OCI-LY7 (cell line): Measurements from ENCODE around the gene HECW1. TPM values are rescaled to one million over a fixed set of nuclear protein-coding genes. Genes with fewer than 3 reads are reported as not detected.

Experiments used
- BruUV-seq: library from RNA; stranded (reverse); fragments of 400-500 nt; replicated peaks from 2 replicates; lab custom pipeline; 2021; lab: Mats Ljungman, UMichigan
- CTCF ChIA-PET: fragments of 300-600 bp; sonication (Branson Sonifier 250); formaldehyde crosslinking; loops from one replicate; lab custom pipeline; 2022; ENCODE audit warnings: antibody characterized with exemption; ENCODE audit not compliant: unreplicated experiment; lab: Charles Lee
- POLR2A ChIA-PET: fragments of 300-600 bp; sonication (Branson Sonifier 250); formaldehyde crosslinking; loops from one replicate; lab custom pipeline; 2022; ENCODE audit warnings: antibody characterized with exemption; lab: Charles Lee
- DNase-seq: peaks from one replicate; pipeline ENCODE4 v3.0.0-alpha.2; 2015; ENCODE audit warnings: low spot score
- H2AFZ ChIP-seq: fragments of 200-600 bp; sonication (generic), shearing (Covaris generic); 2 replicates; pipeline ENCODE4 v1.6.1; 2014; ENCODE audit warnings: mild to moderate bottlenecking, antibody characterized with exemption, low read length, moderate library complexity
- H3K27ac ChIP-seq: fragments of 200-600 bp; sonication (generic); 2 replicates; pipeline ENCODE4 v1.5.1; 2014; ENCODE audit warnings: mixed run types, low read depth, mild to moderate bottlenecking, moderate library complexity, low read length, inconsistent platforms; ENCODE audit not compliant: poor library complexity, severe bottlenecking
- H3K36me3 ChIP-seq: fragments of 200-600 bp; sonication (generic); 2 replicates; pipeline ENCODE4 v1.6.1; 2014; ENCODE audit warnings: mild to moderate bottlenecking, antibody characterized with exemption, low read length, moderate library complexity, mixed read lengths; ENCODE audit not compliant: insufficient read depth
- H3K4me1 ChIP-seq: fragments of 200-600 bp; sonication (generic); 2 replicates; pipeline ENCODE4 v1.5.1; 2014; ENCODE audit warnings: mild to moderate bottlenecking, low read length; ENCODE audit not compliant: insufficient read depth, poor library complexity, severe bottlenecking
- H3K4me2 ChIP-seq: fragments of 200-600 bp; sonication (generic); 2 replicates; pipeline ENCODE4 v1.6.1; 2014; ENCODE audit warnings: mild to moderate bottlenecking, low read length
- H3K4me3 ChIP-seq: fragments of 200-600 bp; sonication (generic); 2 replicates; pipeline ENCODE4 v1.5.1; 2014; ENCODE audit warnings: mild to moderate bottlenecking, low read depth, low read length; ENCODE audit not compliant: poor library complexity, severe bottlenecking
- H3K79me2 ChIP-seq: fragments of 200-600 bp; sonication (generic); 2 replicates; pipeline ENCODE4 v1.6.1; 2016; ENCODE audit warnings: low read depth, mild to moderate bottlenecking, low read length, moderate library complexity, mixed read lengths; ENCODE audit not compliant: insufficient read depth
- H3K9me2 ChIP-seq: fragments of 200-600 bp; sonication (generic); 2 replicates; pipeline ENCODE4 v1.6.1; 2016; ENCODE audit warnings: mild to moderate bottlenecking, low read length, mixed read lengths; ENCODE audit not compliant: insufficient read depth
- H3K9me3 ChIP-seq: fragments of 200-600 bp; sonication (generic); 2 replicates; pipeline ENCODE4 v1.6.1; 2014; ENCODE audit warnings: mild to moderate bottlenecking, mixed run types, low read length, mixed read lengths
- H4K20me1 ChIP-seq: fragments of 200-600 bp; sonication (generic); 2 replicates; pipeline ENCODE4 v1.6.1; 2014; ENCODE audit warnings: mild to moderate bottlenecking, antibody characterized with exemption, low read length, moderate library complexity, mixed read lengths; ENCODE audit not compliant: insufficient read depth
- EZH2phosphoT487 ChIP-seq: fragments of 200-600 bp; sonication (generic); IDR thresholded peaks from 2 replicates; pipeline ENCODE4 v1.6.1; 2018; ENCODE audit warnings: low read depth, borderline replicate concordance, mild to moderate bottlenecking, mixed run types, antibody characterized with exemption, low read length, moderate library complexity, mixed read lengths
- intact Hi-C: fragments of 100-400 bp; cut with micrococcal nuclease; formaldehyde crosslinking; loops from one replicate; pipeline ENCODE4 v1.10.0; 2022; ENCODE audit not compliant: unreplicated experiment
- total RNA-seq, 2 experiments: library from RNA; depleted of rRNA in 1 of 2; stranded (reverse); fragments of >200 nt in 1 of 2; shearing (Covaris generic) in 1 of 2; gene quantifications; 2 replicates each; pipeline ENCODE4 v1.2.3, GENCODE V29; 2014 to 2022
- TF ChIP-seq, protein P1 (sequence below): fragments of 200-600 bp; sonication (generic); conservative IDR thresholded peaks from 2 replicates; pipeline ENCODE4 v1.5.1; 2014; ENCODE audit warnings: mild to moderate bottlenecking, antibody characterized with exemption, low read length, moderate library complexity, mixed read lengths

The HECW1 gene
- total RNA-seq, 2 experiments from 2014 or later: 2.0 TPM

GRCh38 chr7:43311052-43311451 lies 198.6 kb downstream of the HECW1 start:
- intact Hi-C loops: no loop called here
- H3K36me3 ChIP-seq: no peaks in the 10 kb centered on the region
- H3K4me3 ChIP-seq: no peak overlapping the region
- H3K9me2 ChIP-seq: no peaks in the 10 kb centered on the region
- no peak for DNase-seq
- ChIA-PET CTCF (no interaction called here), POLR2A (no interaction called here)
- TF ChIP-seq EZH2phosphoT487: no peak
- TF ChIP-seq, protein P1, sequence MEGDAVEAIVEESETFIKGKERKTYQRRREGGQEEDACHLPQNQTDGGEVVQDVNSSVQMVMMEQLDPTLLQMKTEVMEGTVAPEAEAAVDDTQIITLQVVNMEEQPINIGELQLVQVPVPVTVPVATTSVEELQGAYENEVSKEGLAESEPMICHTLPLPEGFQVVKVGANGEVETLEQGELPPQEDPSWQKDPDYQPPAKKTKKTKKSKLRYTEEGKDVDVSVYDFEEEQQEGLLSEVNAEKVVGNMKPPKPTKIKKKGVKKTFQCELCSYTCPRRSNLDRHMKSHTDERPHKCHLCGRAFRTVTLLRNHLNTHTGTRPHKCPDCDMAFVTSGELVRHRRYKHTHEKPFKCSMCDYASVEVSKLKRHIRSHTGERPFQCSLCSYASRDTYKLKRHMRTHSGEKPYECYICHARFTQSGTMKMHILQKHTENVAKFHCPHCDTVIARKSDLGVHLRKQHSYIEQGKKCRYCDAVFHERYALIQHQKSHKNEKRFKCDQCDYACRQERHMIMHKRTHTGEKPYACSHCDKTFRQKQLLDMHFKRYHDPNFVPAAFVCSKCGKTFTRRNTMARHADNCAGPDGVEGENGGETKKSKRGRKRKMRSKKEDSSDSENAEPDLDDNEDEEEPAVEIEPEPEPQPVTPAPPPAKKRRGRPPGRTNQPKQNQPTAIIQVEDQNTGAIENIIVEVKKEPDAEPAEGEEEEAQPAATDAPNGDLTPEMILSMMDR: no peak
- H2AFZ ChIP-seq: no peak overlapping the region
- H4K20me1 ChIP-seq: no peaks in the 10 kb centered on the region
- H3K4me2 ChIP-seq: no peak overlapping the region
- no peaks in the 10 kb centered on the region for H3K79me2 ChIP-seq
- no TSS peak for BruUV-seq
- H3K9me3 ChIP-seq: no peaks in the 10 kb centered on the region
- H3K27ac ChIP-seq: no peak overlapping the region
- no peaks in the 10 kb centered on the region for H3K4me1 ChIP-seq

DNA sequence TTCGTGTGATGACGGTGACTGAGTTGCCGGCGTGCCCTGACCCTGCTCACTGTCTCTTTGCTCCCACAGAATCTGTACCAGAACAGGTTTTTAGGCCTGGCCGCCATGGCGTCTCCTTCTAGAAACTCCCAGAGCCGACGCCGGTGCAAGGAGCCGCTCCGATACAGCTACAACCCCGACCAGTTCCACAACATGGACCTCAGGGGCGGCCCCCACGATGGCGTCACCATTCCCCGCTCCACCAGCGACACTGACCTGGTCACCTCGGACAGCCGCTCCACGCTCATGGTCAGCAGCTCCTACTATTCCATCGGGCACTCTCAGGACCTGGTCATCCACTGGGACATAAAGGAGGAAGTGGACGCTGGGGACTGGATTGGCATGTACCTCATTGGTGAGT lies 199.2 kb downstream of the HECW1 start:
- H3K27ac ChIP-seq: no peak overlapping the region
- TF ChIP-seq, protein P1: no peak
- TF ChIP-seq EZH2phosphoT487: no peak
- no peaks in the 10 kb centered on the region for H3K4me1 ChIP-seq
- CTCF ChIA-PET: no interaction called here
- H3K4me2 ChIP-seq: no peak overlapping the region
- H3K4me3 ChIP-seq: no peak overlapping the region
- no peaks in the 10 kb centered on the region for H3K79me2 ChIP-seq
- intact Hi-C loops: no loop called here
- no peaks in the 10 kb centered on the region for H3K36me3 ChIP-seq
- no peaks in the 10 kb centered on the region for H4K20me1 ChIP-seq
- H3K9me3 ChIP-seq: no peaks in the 10 kb centered on the region
- BruUV-seq: no TSS peak
- no peak for DNase-seq
- POLR2A ChIA-PET: no interaction called here
- no peaks in the 10 kb centered on the region for H3K9me2 ChIP-seq
- H2AFZ ChIP-seq: no peak overlapping the region

GRCh38 chr7:43313628-43314378 lies 201.4 kb downstream of the HECW1 start:
- no TSS peak for BruUV-seq
- H3K4me1 ChIP-seq: no peaks in the 10 kb centered on the region
- H3K36me3 ChIP-seq: no peaks in the 10 kb centered on the region
- H3K4me3 ChIP-seq: no peak overlapping the region
- ChIA-PET CTCF (no interaction called here), POLR2A (interaction anchor here (0.5 to 0.7 kb wide), 2 partner anchors 20 to 379 kb away, joined by 3 read pairs; no protein-coding TSS in a partner anchor)
- H3K9me3 ChIP-seq: no peaks in the 10 kb centered on the region
- H3K27ac ChIP-seq: no peak overlapping the region
- H4K20me1 ChIP-seq: no peaks in the 10 kb centered on the region
- intact Hi-C loops: no loop called here
- no peak for DNase-seq
- no peaks in the 10 kb centered on the region for H3K79me2 ChIP-seq
- no peak for TF ChIP-seq EZH2phosphoT487
- TF ChIP-seq, protein P1: no peak
- H3K4me2 ChIP-seq: no peak overlapping the region
- no peak overlapping the region for H2AFZ ChIP-seq
- no peaks in the 10 kb centered on the region for H3K9me2 ChIP-seq
